ENCODE measurements around the gene RAPGEF5. TPM values are rescaled to one million over a fixed set of nuclear protein-coding genes. Genes with fewer than 3 reads are reported as not detected.

Gene RAPGEF5
- total and polyA plus RNA-seq, 2 donors (not counting 3 experiments of a cell fraction or from before 2014, with no cell fraction given), result 10.0 to 43.2 TPM

DNA sequence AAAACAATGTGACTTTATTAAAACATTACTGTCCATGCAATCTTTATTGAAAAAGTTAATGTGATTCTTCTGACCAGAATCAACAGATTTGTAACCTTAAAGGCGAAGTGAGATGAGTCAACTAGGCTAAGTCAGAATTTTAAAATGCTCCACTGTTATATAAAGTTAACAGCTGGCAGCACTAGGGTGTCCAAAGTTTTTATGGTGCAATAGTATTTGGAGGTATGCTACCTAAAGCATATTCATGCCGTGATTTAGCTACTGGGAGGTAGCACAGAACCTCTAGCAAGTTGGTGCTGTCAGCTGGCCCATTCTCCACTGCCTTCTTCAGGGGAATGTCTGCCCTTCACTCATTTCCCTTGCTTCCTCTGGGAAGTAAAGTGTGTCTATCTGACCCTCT is 126.7 kb downstream of the RAPGEF5 start:
- intact Hi-C loops (cut with micrococcal nuclease) (no loop called here), dilution Hi-C loops (cut with MboI; ENCODE audit: extremely low pct_ligation_motif_present, low sequenced_read_pairs) (no loop called here)
- BruUV-seq (replicated peaks), result no TSS peak
- no peak overlapping the region for H3K27ac ChIP-seq (ENCODE audit: insufficient read depth, low read depth, low read length)
- H4K20me1 ChIP-seq (replicated peaks; ENCODE audit: control insufficient read depth, extremely low read depth, insufficient read depth, low read length), result no peaks in the 10 kb centered on the region
- no peak overlapping the region for H2AFZ ChIP-seq (ENCODE audit: low read depth, low read length)
- no peak for FAIRE-seq
- TF ChIP-seq FOS (IDR thresholded peaks at IDR 0.05; ENCODE audit: borderline replicate concordance, insufficient read depth, low read length) (no peak), POLR2A (IDR thresholded peaks at IDR 0.05; ENCODE audit: low read depth, low read length) (no peak), MYC (IDR thresholded peaks at IDR 0.05; ENCODE audit: low read depth, low read length) (no peak), POLR2AphosphoS5 (IDR thresholded peaks at IDR 0.05; ENCODE audit: insufficient read depth, low read depth, low read length) (no peak), EZH2 (IDR thresholded peaks at IDR 0.05; ENCODE audit: borderline replicate concordance, low read depth, low read length, severe bottlenecking) (no peak), GATA2 (IDR thresholded peaks at IDR 0.05; ENCODE audit: insufficient read depth, insufficient read length, low read depth, low read length) (no peak), JUN (IDR thresholded peaks at IDR 0.05; ENCODE audit: borderline replicate concordance, insufficient read depth, insufficient read length, low read depth) (no peak)
- TF ChIP-seq, protein P1, sequence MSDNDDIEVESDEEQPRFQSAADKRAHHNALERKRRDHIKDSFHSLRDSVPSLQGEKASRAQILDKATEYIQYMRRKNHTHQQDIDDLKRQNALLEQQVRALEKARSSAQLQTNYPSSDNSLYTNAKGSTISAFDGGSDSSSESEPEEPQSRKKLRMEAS (IDR thresholded peaks at IDR 0.05; ENCODE audit: insufficient read depth, insufficient read length), result no peak
- TF ChIP-seq, protein P2, sequence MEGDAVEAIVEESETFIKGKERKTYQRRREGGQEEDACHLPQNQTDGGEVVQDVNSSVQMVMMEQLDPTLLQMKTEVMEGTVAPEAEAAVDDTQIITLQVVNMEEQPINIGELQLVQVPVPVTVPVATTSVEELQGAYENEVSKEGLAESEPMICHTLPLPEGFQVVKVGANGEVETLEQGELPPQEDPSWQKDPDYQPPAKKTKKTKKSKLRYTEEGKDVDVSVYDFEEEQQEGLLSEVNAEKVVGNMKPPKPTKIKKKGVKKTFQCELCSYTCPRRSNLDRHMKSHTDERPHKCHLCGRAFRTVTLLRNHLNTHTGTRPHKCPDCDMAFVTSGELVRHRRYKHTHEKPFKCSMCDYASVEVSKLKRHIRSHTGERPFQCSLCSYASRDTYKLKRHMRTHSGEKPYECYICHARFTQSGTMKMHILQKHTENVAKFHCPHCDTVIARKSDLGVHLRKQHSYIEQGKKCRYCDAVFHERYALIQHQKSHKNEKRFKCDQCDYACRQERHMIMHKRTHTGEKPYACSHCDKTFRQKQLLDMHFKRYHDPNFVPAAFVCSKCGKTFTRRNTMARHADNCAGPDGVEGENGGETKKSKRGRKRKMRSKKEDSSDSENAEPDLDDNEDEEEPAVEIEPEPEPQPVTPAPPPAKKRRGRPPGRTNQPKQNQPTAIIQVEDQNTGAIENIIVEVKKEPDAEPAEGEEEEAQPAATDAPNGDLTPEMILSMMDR (IDR thresholded peaks at IDR 0.05; ENCODE audit: extremely low read depth in 1 of 2, insufficient read depth in 1 of 2, low read depth in 1 of 2, low read length in 2 of 2), result no peak
- H3K4me3 ChIP-seq (replicated peaks in 1 of 3; ENCODE audit: insufficient read depth in 1 of 3, low read depth in 1 of 3, low read length in 3 of 3), result no peak overlapping the region
- no peaks in the 10 kb centered on the region for H3K9me1 ChIP-seq (replicated peaks; ENCODE audit: control insufficient read depth, extremely low read depth, insufficient read depth, low read length)
- no peaks in the 10 kb centered on the region for H3K27me3 ChIP-seq (ENCODE audit: control insufficient read depth in 2 of 2, insufficient read depth in 2 of 2, low read length in 2 of 2)
- no peaks in the 10 kb centered on the region for H3K36me3 ChIP-seq (ENCODE audit: control insufficient read depth in 2 of 2, extremely low read depth in 1 of 2, insufficient read depth in 2 of 2, low read length in 2 of 2)
- no peak for DNase-seq (ENCODE audit: low read depth, low spot score)
- H3K9me3 ChIP-seq (replicated peaks; ENCODE audit: control insufficient read depth, insufficient read depth, low read length), result no peaks in the 10 kb centered on the region
- H3K79me2 ChIP-seq (ENCODE audit: control insufficient read depth, insufficient read depth, low read length), result no peaks in the 10 kb centered on the region
- H3K9ac ChIP-seq (replicated peaks; ENCODE audit: extremely low read depth, insufficient read depth, low read length), result no peak overlapping the region
- ChIA-PET POLR2A (no interaction called here), CTCF (interaction anchor here (1.1 to 1.6 kb wide), 4 partner anchors 9 to 66 kb away, joined by 3 to 4 read pairs (median 3); no protein-coding TSS in a partner anchor)
- no peak overlapping the region for H3K4me2 ChIP-seq (ENCODE audit: insufficient read depth, low read length)
- H3K4me1 ChIP-seq (ENCODE audit: control insufficient read depth, extremely low read depth, insufficient read depth, low read length), result no peaks in the 10 kb centered on the region

Measured in endothelial cell of umbilical vein (primary cell).